Uterus (tissue), 4 donors: ENCODE results near the gene RAMAC. TPM values are rescaled to one million over a fixed set of nuclear protein-coding genes. Genes with fewer than 3 reads are reported as not detected.

Experiments used
- DNase-seq, 2 donors: peaks; one replicate each; pipeline ENCODE4 v3.0.0-alpha.2; 2019 to 2020
- H3K27ac ChIP-seq, 2 donors: fragments of 200-600 bp; sonication (generic); 1 replicate in 1 of 2; 2 replicates in 1 of 2; pipeline ENCODE4 v1.5.1; 2016 to 2018
- H3K27me3 ChIP-seq, 2 donors: fragments of 200-600 bp; sonication (generic); one replicate each; pipeline ENCODE4 v1.5.1; 2018 to 2019; ENCODE audit warnings: control low read depth in 1 of 2
- H3K36me3 ChIP-seq, 2 donors: fragments of 200-600 bp; sonication (generic); one replicate each; pipeline ENCODE4 v1.5.1; 2019; ENCODE audit warnings: control low read depth in 1 of 2
- H3K4me1 ChIP-seq, 2 donors: fragments of 200-600 bp; sonication (generic); one replicate each; pipeline ENCODE4 v1.5.1; 2018 to 2019; ENCODE audit warnings: control low read depth in 1 of 2
- H3K4me3 ChIP-seq, 2 donors: fragments of 200-600 bp; sonication (generic); 1 replicate in 1 of 2; 2 replicates in 1 of 2; pipeline ENCODE4 v1.5.1; 2018 to 2019; ENCODE audit warnings: mild to moderate bottlenecking in 1 of 2
- H3K9me3 ChIP-seq, 2 donors: fragments of 200-600 bp; sonication (generic); one replicate each; pipeline ENCODE4 v1.5.1; 2019; ENCODE audit warnings: control low read depth in 1 of 2
- CTCF ChIP-seq, 4 experiments: fragments of 200-600 bp in 2 of 4; fragments of 450-650 bp in 2 of 4; sonication (generic) in 2 of 4; IDR thresholded peaks; one replicate each; pipeline ENCODE4 v1.5.1; 2016 to 2019; ENCODE audit warnings: antibody characterized with exemption in 4 of 4, mild to moderate bottlenecking in 2 of 4, moderate library complexity in 1 of 4
- POLR2A ChIP-seq, 2 donors: fragments of 450-650 bp; IDR thresholded peaks; one replicate each; pipeline ENCODE4 v1.6.1; 2016; ENCODE audit warnings: antibody characterized with exemption in 2 of 2, mild to moderate bottlenecking in 1 of 2, moderate library complexity in 1 of 2
- intact Hi-C: fragments of 100-400 bp; cut with DNase I; formaldehyde crosslinking; loops from one replicate; pipeline ENCODE4 v1.15.1; 2023; ENCODE audit warnings: low total_unique reads
- total RNA-seq, 4 donors: library from RNA; depleted of rRNA in 3 of 4; stranded (reverse); fragments of >200 nt in 3 of 4; gene quantifications; one replicate each; pipeline versions ENCODE4 v1.1.0 to v1.2.4, GENCODE V29; 2014 to 2023
- donor health status: DM: yes; HTN: yes; CAD: no.

RAMAC gene
- total RNA-seq, 4 donors from 2014 or later = 4.9 to 43.5 (median 13.9) TPM

GRCh38 chr15:82966671-82967071 is 19.3 kb upstream of the RAMAC start:
- no peak for DNase-seq
- H3K4me1 ChIP-seq = no peaks in the 10 kb centered on the region
- no peaks in the 10 kb centered on the region for H3K27me3 ChIP-seq
- no peaks in the 10 kb centered on the region for H3K9me3 ChIP-seq
- no peak overlapping the region for H3K4me3 ChIP-seq
- no peaks in the 10 kb centered on the region for H3K36me3 ChIP-seq
- intact Hi-C loops = no loop called here
- no peak for TF ChIP-seq CTCF (IDR thresholded peaks at IDR 0.05)
- no peak for TF ChIP-seq POLR2A (IDR thresholded peaks at IDR 0.05)
- H3K27ac ChIP-seq = no peak overlapping the region

- no peak for DNase-seq
- TF ChIP-seq CTCF (IDR thresholded peaks at IDR 0.05) = no peak
- TF ChIP-seq POLR2A (IDR thresholded peaks at IDR 0.05) = no peak
- H3K4me1 ChIP-seq = no peaks in the 10 kb centered on the region
- intact Hi-C loops = no loop called here
- no peaks in the 10 kb centered on the region for H3K27me3 ChIP-seq
- H3K36me3 ChIP-seq = no peaks in the 10 kb centered on the region
- H3K9me3 ChIP-seq = no peaks in the 10 kb centered on the region
- H3K27ac ChIP-seq = no peak overlapping the region
- H3K4me3 ChIP-seq = no peak overlapping the region
These were observed 17.9 kb upstream of the RAMAC start for GRCh38 chr15:82968066-82968465.

- no peaks in the 10 kb centered on the region for H3K36me3 ChIP-seq
- H3K27me3 ChIP-seq = no peaks in the 10 kb centered on the region
- no peak overlapping the region for H3K27ac ChIP-seq
- no peak overlapping the region for H3K4me3 ChIP-seq
- no peak for DNase-seq
- no peaks in the 10 kb centered on the region for H3K9me3 ChIP-seq
- H3K4me1 ChIP-seq = no peaks in the 10 kb centered on the region
- TF ChIP-seq POLR2A (IDR thresholded peaks at IDR 0.05) (no peak), CTCF (IDR thresholded peaks at IDR 0.05) (no peak)
- intact Hi-C loops = no loop called here
These were observed 16.7 kb upstream of the RAMAC start for GRCh38 chr15:82969353-82969752.

GRCh38 chr15:82970078-82970686 is 15.8 kb upstream of the RAMAC start:
- DNase-seq = no peak
- no peak overlapping the region for H3K4me3 ChIP-seq
- no peaks in the 10 kb centered on the region for H3K4me1 ChIP-seq
- H3K27ac ChIP-seq = no peak overlapping the region
- no peaks in the 10 kb centered on the region for H3K36me3 ChIP-seq
- intact Hi-C loops = no loop called here
- TF ChIP-seq CTCF (IDR thresholded peaks at IDR 0.05) (no peak), POLR2A (IDR thresholded peaks at IDR 0.05) (no peak)
- H3K27me3 ChIP-seq = no peaks in the 10 kb centered on the region
- H3K9me3 ChIP-seq = no peaks in the 10 kb centered on the region

- Histone ChIP-seq H3K9me3 (no peaks in the 10 kb centered on the region), H3K36me3 (no peaks in the 10 kb centered on the region), H3K27me3 (no peaks in the 10 kb centered on the region), H3K27ac (no peak overlapping the region), H3K4me3 (no peak overlapping the region), H3K4me1 (no peaks in the 10 kb centered on the region)
- TF ChIP-seq CTCF (IDR thresholded peaks at IDR 0.05) (no peak), POLR2A (IDR thresholded peaks at IDR 0.05) (no peak)
- intact Hi-C loops = no loop called here
- no peak for DNase-seq
These were observed 15.3 kb upstream of the RAMAC start for GRCh38 chr15:82970696-82971095.
